ENCODE measurements around the gene SLC18A3. TPM values are rescaled to one million over a fixed set of nuclear protein-coding genes. Genes with fewer than 3 reads are reported as not detected.

The SLC18A3 gene
- polyA plus RNA-seq, 3 donors: not detected

- DNase-seq (ENCODE audit: extremely low read depth in 1 of 11, low read depth in 9 of 11, low spot score in 4 of 11): no peak
Measured at GRCh38 chr10:49645871-49646870, 36.1 kb downstream of the SLC18A3 start.

- no peak for DNase-seq (ENCODE audit: extremely low read depth in 1 of 11, low read depth in 9 of 11, low spot score in 4 of 11)
Measured at GRCh38 chr10:49647554-49647953, 37.4 kb downstream of the SLC18A3 start.

GRCh38 chr10:49647985-49648795 lies 38.1 kb downstream of the SLC18A3 start:
- DNase-seq (ENCODE audit: extremely low read depth in 1 of 11, low read depth in 9 of 11, low spot score in 4 of 11): no peak

GRCh38 chr10:49649294-49649693 lies 39.2 kb downstream of the SLC18A3 start:
- DNase-seq (ENCODE audit: extremely low read depth in 1 of 11, low read depth in 9 of 11, low spot score in 4 of 11): no peak

GRCh38 chr10:49649936-49650723 lies 40.0 kb downstream of the SLC18A3 start:
- DNase-seq (ENCODE audit: extremely low read depth in 1 of 11, low read depth in 9 of 11, low spot score in 4 of 11): no peak

- no peak for DNase-seq (ENCODE audit: extremely low read depth in 1 of 11, low read depth in 9 of 11, low spot score in 4 of 11)
Measured at GRCh38 chr10:49650724-49651034, 40.6 kb downstream of the SLC18A3 start.

GRCh38 chr10:49651039-49651835 lies 41.1 kb downstream of the SLC18A3 start:
- no peak for DNase-seq (ENCODE audit: extremely low read depth in 1 of 11, low read depth in 9 of 11, low spot score in 4 of 11)

GRCh38 chr10:49651917-49652316 lies 41.8 kb downstream of the SLC18A3 start:
- no peak for DNase-seq (ENCODE audit: extremely low read depth in 1 of 11, low read depth in 9 of 11, low spot score in 4 of 11)

- DNase-seq (ENCODE audit: extremely low read depth in 1 of 11, low read depth in 9 of 11, low spot score in 4 of 11): no peak
Measured at GRCh38 chr10:49652421-49653272, 42.5 kb downstream of the SLC18A3 start.

GRCh38 chr10:49653273-49653929 lies 43.3 kb downstream of the SLC18A3 start:
- no peak for DNase-seq (ENCODE audit: extremely low read depth in 1 of 11, low read depth in 9 of 11, low spot score in 4 of 11)

- DNase-seq (ENCODE audit: extremely low read depth in 1 of 11, low read depth in 9 of 11, low spot score in 4 of 11): no peak
Measured at GRCh38 chr10:49654036-49654693, 44.1 kb downstream of the SLC18A3 start.

- DNase-seq (ENCODE audit: extremely low read depth in 1 of 11, low read depth in 9 of 11, low spot score in 4 of 11): no peak
Measured at GRCh38 chr10:49655099-49655498, 45.0 kb downstream of the SLC18A3 start.

- no peak for DNase-seq (ENCODE audit: extremely low read depth in 1 of 11, low read depth in 9 of 11, low spot score in 4 of 11)
Measured at GRCh38 chr10:49656845-49657493, 46.9 kb downstream of the SLC18A3 start.

- no peak for DNase-seq (ENCODE audit: extremely low read depth in 1 of 11, low read depth in 9 of 11, low spot score in 4 of 11)
Measured at GRCh38 chr10:49657606-49658005, 47.5 kb downstream of the SLC18A3 start.

GRCh38 chr10:49661140-49661856 lies 51.2 kb downstream of the SLC18A3 start:
- no peak for DNase-seq (ENCODE audit: extremely low read depth in 1 of 11, low read depth in 9 of 11, low spot score in 4 of 11)

All from renal cortex interstitium (tissue), 11 donors.